GM23338 (cell line): ENCODE measurements around the gene AGPAT4. TPM values are rescaled to one million over a fixed set of nuclear protein-coding genes. Genes with fewer than 3 reads are reported as not detected.

Experiments used
- ATAC-seq: fragments of 200-7000 bp; cut with Tn5 transposase; 3 replicates; pipeline ENCODE4 v1.9.1; 2020
- DNase-seq: peaks from one replicate; pipeline ENCODE4 v3.0.0-alpha.2; 2015; ENCODE audit warnings: low spot score
- H2AFZ ChIP-seq: fragments of 200-600 bp; sonication (generic); 2 replicates; pipeline ENCODE4 v1.8.0; 2016; ENCODE audit warnings: antibody characterized with exemption, mild to moderate bottlenecking, moderate library complexity
- H3F3A ChIP-seq: fragments of 200-600 bp; sonication (generic); replicated peaks from 2 replicates; pipeline ENCODE4 v1.8.0; 2017; ENCODE audit warnings: antibody characterized with exemption, mixed run types, low read depth
- H3K27ac ChIP-seq: fragments of 200-600 bp; sonication (generic); 2 replicates; pipeline ENCODE4 v1.6.1; 2016; ENCODE audit warnings: low read depth
- H3K27me3 ChIP-seq: fragments of 200-600 bp; sonication (generic); 2 replicates; pipeline ENCODE4 v1.8.0; 2016; ENCODE audit warnings: mild to moderate bottlenecking, mixed run types, moderate library complexity; ENCODE audit not compliant: insufficient read depth
- H3K36me3 ChIP-seq: fragments of 200-600 bp; sonication (generic); 2 replicates; pipeline ENCODE4 v1.8.0; 2016; ENCODE audit warnings: mild to moderate bottlenecking; ENCODE audit not compliant: insufficient read depth
- H3K4me1 ChIP-seq: fragments of 200-600 bp; sonication (generic); 2 replicates; pipeline ENCODE4 v1.8.0; 2016; ENCODE audit warnings: mild to moderate bottlenecking, moderate library complexity; ENCODE audit not compliant: insufficient read depth
- H3K4me2 ChIP-seq: fragments of 200-600 bp; sonication (generic); 2 replicates; pipeline ENCODE4 v1.7.1; 2017; ENCODE audit warnings: mixed run types
- H3K4me3 ChIP-seq: fragments of 200-600 bp; sonication (generic); 2 replicates; pipeline ENCODE4 v1.6.1; 2016; ENCODE audit warnings: mixed run types
- H3K79me2 ChIP-seq: fragments of 200-600 bp; sonication (generic); replicated peaks from 2 replicates; pipeline ENCODE4 v1.8.0; 2017; ENCODE audit warnings: mild to moderate bottlenecking; ENCODE audit not compliant: insufficient read depth
- H3K9me2 ChIP-seq: fragments of 200-600 bp; sonication (generic); 2 replicates; pipeline ENCODE4 v1.8.0; 2017; ENCODE audit not compliant: insufficient read depth
- H4K20me1 ChIP-seq: fragments of 200-600 bp; sonication (generic); replicated peaks from 2 replicates; pipeline ENCODE4 v1.8.0; 2017; ENCODE audit warnings: mild to moderate bottlenecking; ENCODE audit not compliant: insufficient read depth
- H3K27ac Mint-ChIP-seq: 2 replicates; pipeline ENCODE4 v1.8.0; 2020; ENCODE audit warnings: inconsistent platforms, mild to moderate bottlenecking, moderate library complexity, mixed read lengths
- H3K27me3 Mint-ChIP-seq: 3 replicates; pipeline ENCODE4 v1.8.0; 2022; ENCODE audit warnings: low read depth, mild to moderate bottlenecking, moderate library complexity, mixed read lengths, inconsistent platforms; ENCODE audit not compliant: insufficient read depth, poor library complexity
- H3K36me3 Mint-ChIP-seq: 3 replicates; pipeline ENCODE4 v1.8.0; 2021; ENCODE audit warnings: low read depth, mild to moderate bottlenecking, inconsistent platforms, moderate library complexity, mixed read lengths
- H3K4me1 Mint-ChIP-seq: 3 replicates; pipeline ENCODE4 v1.8.0; 2020; ENCODE audit warnings: mild to moderate bottlenecking, inconsistent platforms, mixed read lengths
- H3K4me3 Mint-ChIP-seq: 3 replicates; pipeline ENCODE4 v1.8.0; 2021; ENCODE audit warnings: moderate library complexity, mild to moderate bottlenecking, inconsistent platforms, mixed read lengths
- H3K9me3 Mint-ChIP-seq: 3 replicates; pipeline ENCODE4 v1.8.0; 2020; ENCODE audit warnings: moderate library complexity, mild to moderate bottlenecking, inconsistent platforms, mixed read lengths
- CREB1 ChIP-seq: fragments of 250-450 bp; sonication (Bioruptor Pico); IDR thresholded peaks from 2 replicates; pipeline ENCODE4 v1.5.0; 2020; ENCODE audit warnings: low read depth, mild to moderate bottlenecking, moderate library complexity
- CTCF ChIP-seq, 2 experiments: fragments of 200-600 bp in 1 of 2; sonication (generic) in 1 of 2; conservative IDR thresholded peaks; 2 replicates each; pipeline versions ENCODE4 v1.5.1 to v1.6.1; 2016 to 2017; ENCODE audit warnings: antibody characterized with exemption in 2 of 2, low read depth in 2 of 2, mild to moderate bottlenecking in 2 of 2, moderate library complexity in 1 of 2
- ETS1 ChIP-seq: IDR thresholded peaks from 2 replicates; pipeline ENCODE4 v1.6.1; 2016; ENCODE audit warnings: antibody characterized with exemption
- EZH2 ChIP-seq: fragments of 200-600 bp; sonication (generic); IDR thresholded peaks from one replicate; pipeline ENCODE4 v1.8.0; 2017; ENCODE audit warnings: antibody characterized with exemption, mild to moderate bottlenecking, low read depth; ENCODE audit not compliant: unreplicated experiment
- EZH2phosphoT487 ChIP-seq: fragments of 200-600 bp; sonication (generic); IDR thresholded peaks from one replicate; pipeline ENCODE4 v1.8.1; 2018; ENCODE audit warnings: antibody characterized with exemption; ENCODE audit not compliant: unreplicated experiment
- JUNB ChIP-seq: IDR thresholded peaks from one replicate; pipeline ENCODE4 v1.6.1; 2016; ENCODE audit warnings: antibody characterized with exemption; ENCODE audit not compliant: unreplicated experiment
- NANOG ChIP-seq: IDR thresholded peaks from 2 replicates; pipeline ENCODE4 v1.6.1; 2016; ENCODE audit warnings: antibody characterized with exemption, borderline replicate concordance
- POLR2AphosphoS5 ChIP-seq: IDR thresholded peaks from 2 replicates; pipeline ENCODE4 v1.6.1; 2016; ENCODE audit warnings: antibody characterized with exemption, low read depth
- REST ChIP-seq: IDR thresholded peaks from one replicate; pipeline ENCODE4 v1.6.1; 2018; ENCODE audit warnings: antibody characterized with exemption; ENCODE audit not compliant: unreplicated experiment
- STAT1 ChIP-seq: IDR thresholded peaks from one replicate; pipeline ENCODE4 v1.6.1; 2016; ENCODE audit warnings: antibody characterized with exemption; ENCODE audit not compliant: unreplicated experiment
- ZNF114 ChIP-seq: fragments of 250-450 bp; sonication (Bioruptor Pico); IDR thresholded peaks from 2 replicates; pipeline ENCODE4 v1.5.0; 2020; ENCODE audit warnings: mild to moderate bottlenecking, moderate library complexity
- ZNF331 ChIP-seq: fragments of 250-450 bp; sonication (Bioruptor Pico); IDR thresholded peaks from 2 replicates; pipeline ENCODE4 v1.5.0; 2020; ENCODE audit warnings: low read depth, mild to moderate bottlenecking, moderate library complexity
- ZNF462 ChIP-seq: fragments of 250-450 bp; sonication (Bioruptor Pico); IDR thresholded peaks from 2 replicates; pipeline ENCODE4 v1.5.0; 2020; ENCODE audit warnings: mild to moderate bottlenecking, moderate library complexity
- polyA plus RNA-seq: library from polyadenylated mRNA; unstranded; fragments of >200 nt; fragmentation: Nextera tagmentation; extraction: Ambion mirVana; gene quantifications from 2 replicates; pipeline ENCODE4 v1.2.1, GENCODE V29; 2016
- total RNA-seq: library from RNA; depleted of rRNA; stranded (reverse); fragments of >200 nt; shearing (Covaris generic); gene quantifications from 2 replicates; pipeline ENCODE4 v1.2.3, GENCODE V29; 2014

AGPAT4 gene
- total and polyA plus RNA-seq, 2 experiments from 2014 or later, result 8.9 to 19.3 TPM

GRCh38 chr6:161316531-161316930, 42.7 kb upstream of the AGPAT4 start:
- no peak for ATAC-seq
- peaks cover 5% of the 10 kb centered on the region; the same call in 1 of the 2 replicates for H3K4me1 ChIP-seq
- Mint-ChIP-seq H3K36me3 (peaks cover 18% of the 10 kb centered on the region), H3K4me3 (no peak overlapping the region), H3K27me3 (peaks cover 2% of the 10 kb centered on the region), H3K4me1 (peaks cover 13% of the 10 kb centered on the region), H3K27ac (no peak overlapping the region), H3K9me3 (peaks cover 24% of the 10 kb centered on the region)
- H2AFZ ChIP-seq, result no peak overlapping the region
- no peaks in the 10 kb centered on the region for H3K36me3 ChIP-seq
- H3K4me3 ChIP-seq, result no peak overlapping the region
- H3F3A ChIP-seq, result no peaks in the 10 kb centered on the region
- H3K27me3 ChIP-seq, result no peaks in the 10 kb centered on the region
- H3K79me2 ChIP-seq, result no peaks in the 10 kb centered on the region
- DNase-seq, result no peak
- TF ChIP-seq ZNF114 (no peak), NANOG (no peak), EZH2phosphoT487 (no peak), EZH2 (no peak), REST (no peak), STAT1 (no peak), ETS1 (no peak), JUNB (no peak), CREB1 (CRISPR knock-in tag) (no peak), ZNF331 (CRISPR knock-in tag) (no peak), ZNF462 (CRISPR knock-in tag) (no peak), POLR2AphosphoS5 (no peak), CTCF (conservative IDR thresholded peaks at IDR 0.05; ENCODE audit: low read depth in 2 of 2) (no peak)
- H3K4me2 ChIP-seq, result no peak overlapping the region
- no peak overlapping the region for H3K27ac ChIP-seq
- H3K9me2 ChIP-seq, result peaks cover 3% of the 10 kb centered on the region; the same call in 1 of the 2 replicates
- H4K20me1 ChIP-seq, result no peaks in the 10 kb centered on the region
